BLaER1 (cell line): ENCODE measurements around the gene KNDC1.

Experiments used
- H3K27ac ChIP-seq: shearing (Covaris generic); formaldehyde crosslinking; 2 replicates; pipeline ENCODE4 v1.8.1; 2022
- H3K27me3 ChIP-seq: shearing (Covaris generic); formaldehyde crosslinking; 2 replicates; pipeline ENCODE4 v1.8.1; 2022
- H3K36me3 ChIP-seq: shearing (Covaris generic); formaldehyde crosslinking; 2 replicates; pipeline ENCODE4 v1.8.1; 2022
- H3K4me1 ChIP-seq: shearing (Covaris generic); formaldehyde crosslinking; 2 replicates; pipeline ENCODE4 v1.8.1; 2022
- H3K4me2 ChIP-seq: shearing (Covaris generic); formaldehyde crosslinking; 2 replicates; pipeline ENCODE4 v1.8.1; 2022
- H3K4me3 ChIP-seq: shearing (Covaris generic); formaldehyde crosslinking; 2 replicates; pipeline ENCODE4 v1.8.1; 2022
- H3K9ac ChIP-seq: shearing (Covaris generic); formaldehyde crosslinking; 2 replicates; pipeline ENCODE4 v1.8.1; 2022
- H3K9me3 ChIP-seq: shearing (Covaris generic); formaldehyde crosslinking; 2 replicates; pipeline ENCODE4 v1.8.1; 2022
- H4K20me1 ChIP-seq: shearing (Covaris generic); formaldehyde crosslinking; 2 replicates; pipeline ENCODE4 v1.8.1; 2022
- Cebpa-rat ChIP-seq: shearing (Covaris generic); IDR thresholded peaks from 2 replicates; pipeline ENCODE4 v1.8.1; 2022

Gene KNDC1

DNA sequence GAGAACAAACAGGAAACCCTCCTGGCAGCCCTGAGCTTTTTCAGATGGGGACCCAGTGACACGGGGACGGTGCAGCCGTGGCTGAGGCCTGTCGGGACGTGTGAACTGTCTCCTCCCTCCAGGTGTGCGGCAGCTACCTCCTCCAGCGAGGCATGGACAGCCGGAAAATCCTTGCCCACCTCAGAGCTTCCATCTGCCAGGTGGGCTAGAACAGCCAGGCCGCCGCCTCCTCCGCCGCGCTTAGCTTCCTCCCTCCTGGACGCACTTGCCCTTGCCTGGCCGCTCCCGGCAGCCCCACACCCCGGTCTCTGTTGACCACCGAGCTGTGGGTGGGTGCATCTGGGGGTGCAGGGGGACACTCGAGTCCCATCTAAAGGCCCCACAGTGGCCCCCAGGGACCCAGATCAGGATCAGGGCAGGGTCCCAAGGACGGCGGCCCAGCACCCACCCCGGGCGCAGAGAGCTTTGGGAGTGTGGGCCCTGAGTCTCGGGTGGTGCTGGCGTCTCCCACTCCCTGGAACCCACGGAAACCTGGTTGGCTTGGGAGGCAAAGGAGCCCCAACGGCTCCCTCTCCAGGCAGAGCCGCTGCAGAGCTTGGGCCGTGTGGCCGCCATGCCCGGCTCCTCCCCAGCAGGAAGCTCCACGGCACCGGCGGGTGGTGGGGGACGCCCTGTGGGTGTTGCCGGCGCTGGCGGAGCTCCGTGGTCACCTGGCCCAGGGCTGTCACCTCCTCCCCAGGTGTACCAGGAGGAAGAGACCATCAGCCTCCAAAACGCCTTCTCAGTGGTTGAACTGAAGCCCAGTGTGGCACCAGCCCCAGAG lies 37.1 kb downstream of the KNDC1 start:
- TF ChIP-seq Cebpa-rat, result no peak
- peaks cover 19% of the 10 kb centered on the region; the same call in 1 of the 2 replicates for H3K9me3 ChIP-seq
- H3K4me3 ChIP-seq, result no peak overlapping the region
- H3K4me2 ChIP-seq, result peak overlapping the region; percentile 59
- H3K27ac ChIP-seq, result no peak overlapping the region
- H4K20me1 ChIP-seq, result no peaks in the 10 kb centered on the region
- H3K27me3 ChIP-seq, result no peaks in the 10 kb centered on the region
- H3K4me1 ChIP-seq, result peaks cover 26% of the 10 kb centered on the region
- peaks cover 4% of the 10 kb centered on the region; the same call in 1 of the 2 replicates for H3K36me3 ChIP-seq
- H3K9ac ChIP-seq, result 0 out of 2 replicates have a peak overlapping the region, but pooled peaks have one; percentile 34

DNA sequence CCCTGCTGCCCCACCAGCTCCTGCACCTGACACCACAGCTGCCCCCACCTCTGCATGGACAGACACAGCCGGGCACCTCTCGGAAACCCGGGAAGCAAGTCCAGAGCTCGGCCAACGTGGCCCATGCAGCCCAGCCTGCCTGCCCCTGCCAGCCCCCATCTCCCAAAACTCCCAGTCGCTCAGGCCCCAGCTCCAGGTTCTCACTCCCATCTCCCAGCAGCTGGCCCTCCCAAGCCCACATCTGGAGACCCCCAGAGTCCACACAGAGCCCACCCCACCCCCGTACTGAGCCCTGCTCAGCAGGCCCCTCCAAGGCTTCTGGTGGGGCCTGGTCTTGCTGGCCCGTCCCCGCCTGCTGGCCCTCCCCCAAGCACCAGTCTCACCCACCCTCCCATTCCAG lies 37.8 kb downstream of the KNDC1 start:
- TF ChIP-seq Cebpa-rat, result no peak
- Histone ChIP-seq H3K4me3 (no peak overlapping the region), H3K4me2 (no peak overlapping the region; the same call in 1 of the 2 replicates), H3K27me3 (no peaks in the 10 kb centered on the region), H3K36me3 (peaks cover 4% of the 10 kb centered on the region; the same call in 1 of the 2 replicates), H3K9ac (no peak overlapping the region), H3K4me1 (peaks cover 26% of the 10 kb centered on the region), H3K27ac (no peak overlapping the region), H4K20me1 (no peaks in the 10 kb centered on the region), H3K9me3 (0 out of 2 replicates have a peak, but pooled peaks cover 14% of the 10 kb centered on the region)

DNA sequence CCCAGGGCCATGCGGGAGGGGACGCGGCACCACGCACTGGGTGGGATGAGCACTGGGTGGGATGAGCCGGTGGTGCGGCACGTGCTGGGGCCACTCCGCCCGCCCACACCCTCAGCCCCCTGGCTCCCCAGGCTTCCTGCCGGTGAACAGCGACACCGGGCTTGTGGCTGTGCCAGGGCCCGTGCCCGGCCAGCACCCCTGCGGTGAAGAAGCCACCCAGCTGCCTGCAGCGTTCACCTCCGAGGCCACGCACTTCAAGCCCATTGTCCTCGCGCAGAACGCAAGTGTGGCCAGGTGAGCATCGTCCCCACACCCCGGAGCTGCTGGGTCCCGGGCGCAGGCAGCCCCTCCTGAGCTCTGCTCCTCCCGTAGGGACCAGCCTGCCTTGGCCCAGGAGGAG lies 38.2 kb downstream of the KNDC1 start:
- no peak for TF ChIP-seq Cebpa-rat
- H3K4me1 ChIP-seq, result peaks cover 26% of the 10 kb centered on the region
- no peaks in the 10 kb centered on the region for H3K27me3 ChIP-seq
- no peak overlapping the region for H3K4me2 ChIP-seq
- 0 out of 2 replicates have a peak, but pooled peaks cover 13% of the 10 kb centered on the region for H3K9me3 ChIP-seq
- H3K4me3 ChIP-seq, result no peak overlapping the region
- H3K27ac ChIP-seq, result no peak overlapping the region
- H3K9ac ChIP-seq, result no peak overlapping the region
- H4K20me1 ChIP-seq, result no peaks in the 10 kb centered on the region
- peaks cover 4% of the 10 kb centered on the region; the same call in 1 of the 2 replicates for H3K36me3 ChIP-seq

DNA sequence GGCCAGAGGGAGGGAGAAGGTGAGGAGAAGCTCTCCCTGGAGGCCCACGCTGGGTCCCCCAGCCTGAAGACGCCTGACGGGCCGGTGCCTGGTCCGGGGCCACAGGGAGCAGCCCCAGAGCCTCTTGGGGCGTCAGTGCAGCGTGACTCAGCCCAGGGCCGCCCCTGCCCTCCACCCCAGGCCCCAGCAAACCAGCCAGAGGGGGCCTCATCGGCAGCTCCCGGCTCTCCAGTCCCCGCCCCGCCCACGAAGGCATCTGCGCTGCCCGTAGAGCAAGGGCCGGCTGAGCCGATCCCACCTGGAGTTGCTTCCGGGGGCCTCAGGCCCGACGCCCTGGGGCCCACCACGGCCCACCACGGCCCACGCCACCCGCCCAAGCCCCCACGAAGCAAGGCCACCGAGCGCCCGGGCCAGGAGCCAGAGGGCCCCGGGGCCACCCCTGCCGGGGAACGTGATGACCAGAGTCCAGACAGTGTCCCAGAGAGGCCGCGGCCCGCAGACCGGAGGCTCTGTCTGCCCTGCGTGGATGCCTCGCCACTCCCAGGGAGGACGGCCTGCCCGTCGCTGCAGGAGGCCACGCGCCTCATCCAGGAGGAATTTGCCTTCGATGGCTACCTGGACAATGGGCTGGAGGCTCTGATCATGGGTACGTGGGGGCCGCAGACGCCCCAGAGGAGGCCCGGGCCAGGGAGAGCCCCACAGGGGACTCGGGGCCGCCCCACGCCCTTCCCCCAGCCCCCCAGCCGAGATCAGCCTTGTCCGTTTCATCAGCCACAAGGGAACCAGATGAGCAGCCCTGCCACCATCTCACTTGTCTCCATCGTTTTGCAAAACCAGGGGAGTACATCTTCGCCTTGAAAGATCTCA lies 38.8 kb downstream of the KNDC1 start:
- peaks cover 26% of the 10 kb centered on the region for H3K4me1 ChIP-seq
- no peak overlapping the region for H3K27ac ChIP-seq
- no peak for TF ChIP-seq Cebpa-rat
- no peak overlapping the region for H3K4me2 ChIP-seq
- H3K9ac ChIP-seq, result no peak overlapping the region
- H4K20me1 ChIP-seq, result no peaks in the 10 kb centered on the region
- 0 out of 2 replicates have a peak, but pooled peaks cover 8% of the 10 kb centered on the region for H3K9me3 ChIP-seq
- H3K36me3 ChIP-seq, result peaks cover 4% of the 10 kb centered on the region; the same call in 1 of the 2 replicates
- H3K4me3 ChIP-seq, result no peak overlapping the region
- no peaks in the 10 kb centered on the region for H3K27me3 ChIP-seq

DNA sequence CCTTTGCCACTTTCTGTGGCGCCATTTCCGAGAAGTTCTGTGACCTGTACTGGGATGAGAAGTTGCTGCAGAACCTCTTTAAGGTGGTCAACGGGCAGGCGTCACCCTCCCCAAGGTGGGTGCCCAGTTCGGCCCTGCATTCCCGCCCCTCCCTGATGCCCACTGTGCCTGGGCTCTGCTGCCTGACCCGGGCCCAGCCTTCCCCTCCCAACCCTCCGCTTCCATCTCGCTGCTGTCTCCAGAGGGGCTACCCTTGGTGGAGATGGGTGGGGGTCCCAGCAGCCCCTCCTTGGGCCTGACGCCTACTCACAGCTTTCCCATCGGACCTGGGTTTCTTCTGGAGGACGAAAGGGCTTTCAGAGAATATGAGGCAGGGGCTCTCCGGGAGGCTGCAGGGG lies 39.5 kb downstream of the KNDC1 start:
- Histone ChIP-seq H3K4me3 (no peak overlapping the region), H3K4me2 (peak overlapping the region; percentile 34), H3K9ac (no peak overlapping the region), H3K36me3 (peaks cover 4% of the 10 kb centered on the region; the same call in 1 of the 2 replicates), H4K20me1 (no peaks in the 10 kb centered on the region), H3K4me1 (peaks cover 26% of the 10 kb centered on the region), H3K9me3 (0 out of 2 replicates have a peak, but pooled peaks cover 1% of the 10 kb centered on the region), H3K27ac (no peak overlapping the region), H3K27me3 (no peaks in the 10 kb centered on the region)
- no peak for TF ChIP-seq Cebpa-rat

GRCh38 chr10:133199992-133200611 lies 40.1 kb downstream of the KNDC1 start:
- peak overlapping the region; percentile 34 for H3K4me2 ChIP-seq
- H3K4me1 ChIP-seq, result peaks cover 29% of the 10 kb centered on the region
- H3K27me3 ChIP-seq, result no peaks in the 10 kb centered on the region
- peaks cover 4% of the 10 kb centered on the region; the same call in 1 of the 2 replicates for H3K36me3 ChIP-seq
- H3K27ac ChIP-seq, result no peak overlapping the region
- no peak for TF ChIP-seq Cebpa-rat
- no peak overlapping the region for H3K4me3 ChIP-seq
- no peak overlapping the region for H3K9ac ChIP-seq
- no peaks in the 10 kb centered on the region for H3K9me3 ChIP-seq
- no peaks in the 10 kb centered on the region for H4K20me1 ChIP-seq

DNA sequence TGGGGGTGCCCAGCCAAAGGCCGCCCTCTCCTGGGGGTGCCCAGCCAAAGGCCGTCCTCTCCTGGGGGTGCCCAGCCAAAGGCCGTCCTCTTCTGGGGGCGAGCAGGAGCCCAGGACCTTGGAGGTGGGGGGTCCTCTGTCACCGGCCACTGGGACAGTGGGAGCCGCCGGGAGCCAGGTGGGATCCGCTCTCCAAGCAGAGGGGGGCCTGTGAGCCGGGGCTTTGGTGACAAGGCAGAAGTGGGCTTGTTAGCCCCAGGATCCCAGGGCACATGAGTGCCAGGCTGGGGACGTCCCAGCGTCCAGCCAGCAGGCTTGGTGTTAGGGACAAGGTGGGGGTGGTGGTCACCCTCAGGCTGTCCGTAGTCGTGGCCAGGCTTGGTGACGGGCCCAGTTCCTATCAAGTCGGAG lies 40.6 kb downstream of the KNDC1 start:
- Histone ChIP-seq H4K20me1 (no peaks in the 10 kb centered on the region), H3K36me3 (peaks cover 4% of the 10 kb centered on the region; the same call in 1 of the 2 replicates), H3K9ac (no peak overlapping the region), H3K4me3 (no peak overlapping the region), H3K27ac (no peak overlapping the region), H3K4me2 (no peak overlapping the region), H3K27me3 (no peaks in the 10 kb centered on the region), H3K4me1 (peaks cover 34% of the 10 kb centered on the region), H3K9me3 (no peaks in the 10 kb centered on the region)
- no peak for TF ChIP-seq Cebpa-rat

- Histone ChIP-seq H3K27me3 (no peaks in the 10 kb centered on the region), H3K27ac (no peak overlapping the region), H3K9me3 (no peaks in the 10 kb centered on the region), H3K4me2 (no peak overlapping the region), H3K9ac (no peak overlapping the region), H3K36me3 (peaks cover 4% of the 10 kb centered on the region; the same call in 1 of the 2 replicates), H3K4me3 (no peak overlapping the region), H4K20me1 (no peaks in the 10 kb centered on the region), H3K4me1 (peaks cover 34% of the 10 kb centered on the region)
- no peak for TF ChIP-seq Cebpa-rat
These were observed 41.3 kb downstream of the KNDC1 start for GRCh38 chr10:133201151-133201947.
